GM21515 (cell line): ENCODE results near the gene MFSD12.

Source experiments
- ATAC-seq: cut with Tn5 transposase; IDR thresholded peaks from one replicate; pipeline ENCODE4 v1.9.1; 2021; ENCODE audit not compliant: unreplicated experiment

The MFSD12 gene

GRCh38 chr19:3556978-3557460 is 367 bp downstream of the MFSD12 start:
- no peak for ATAC-seq

DNA sequence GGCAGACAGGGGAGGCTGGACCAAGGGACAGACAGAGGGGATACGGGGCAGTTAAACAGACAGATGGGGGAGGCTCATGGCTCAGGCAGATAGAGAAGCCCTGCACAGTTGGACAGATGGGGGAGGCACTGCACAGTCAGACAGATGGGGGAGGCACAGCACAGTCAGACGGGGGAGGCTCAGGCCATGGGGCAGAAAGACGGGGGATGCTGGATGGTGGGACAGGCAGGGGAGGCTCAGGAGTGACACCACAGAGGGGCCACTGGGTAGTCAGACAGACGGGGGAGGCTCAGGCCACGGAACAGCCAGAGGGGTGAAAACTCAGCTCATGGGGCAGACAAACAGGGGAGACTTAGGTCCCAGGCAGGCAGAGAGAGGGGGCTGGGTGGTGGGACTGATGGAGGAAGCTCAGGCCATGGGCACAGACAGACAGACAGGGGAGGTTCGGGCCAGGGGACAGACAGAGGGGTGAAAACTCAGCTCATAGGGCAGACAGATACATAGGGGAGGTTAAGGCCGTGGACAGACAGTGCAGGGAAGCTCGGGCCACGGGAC is 886 bp downstream of the MFSD12 start:
- ATAC-seq, result peak; percentile 2

GRCh38 chr19:3555653-3556422 is 1.5 kb downstream of the MFSD12 start:
- ATAC-seq, result no peak

- no peak for ATAC-seq
These were observed 2.9 kb downstream of the MFSD12 start for GRCh38 chr19:3554254-3555083.

GRCh38 chr19:3551792-3552095 is 5.6 kb downstream of the MFSD12 start:
- no peak for ATAC-seq

DNA sequence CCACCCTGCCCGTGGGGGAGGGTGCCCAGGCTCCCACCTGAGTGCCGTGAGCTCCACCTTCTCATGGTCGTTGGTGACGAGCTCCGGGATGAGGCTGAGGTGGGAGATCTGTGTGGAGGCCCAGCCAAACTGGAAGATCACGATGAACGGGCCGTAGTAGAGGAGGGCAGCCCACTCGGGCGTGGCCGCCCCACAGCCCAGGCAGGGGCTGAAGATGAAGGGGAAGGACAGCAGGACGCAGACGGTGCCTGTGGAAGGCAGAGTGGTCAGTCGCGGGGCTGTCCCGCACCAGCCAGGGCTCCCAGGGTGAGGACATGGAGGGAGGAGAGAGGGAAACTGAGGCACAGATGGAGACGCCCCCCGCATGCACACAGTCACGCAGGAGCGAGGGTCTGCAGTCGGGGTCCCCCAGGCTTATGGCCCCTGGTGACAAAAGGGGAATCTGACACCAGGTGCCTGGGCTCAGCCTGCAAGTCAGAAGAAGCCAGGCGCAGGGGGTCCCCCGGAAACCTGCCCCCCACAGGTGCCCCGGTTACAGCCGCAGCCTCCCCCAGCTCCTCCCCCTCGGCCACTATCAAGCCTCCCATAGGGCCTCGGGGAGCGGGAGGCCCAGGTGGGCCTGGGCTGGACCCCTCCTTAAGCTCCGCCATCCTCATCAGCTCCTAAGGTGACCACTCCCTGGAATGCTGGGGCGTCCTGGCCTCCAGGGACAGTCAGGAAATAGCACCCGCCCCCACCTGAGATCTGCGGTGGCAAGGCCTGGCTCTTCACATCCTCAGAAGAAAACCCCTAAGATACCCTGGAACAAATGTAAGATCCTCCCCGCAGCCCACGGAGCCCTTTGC is 6.2 kb downstream of the MFSD12 start:
- ATAC-seq, result no peak

DNA sequence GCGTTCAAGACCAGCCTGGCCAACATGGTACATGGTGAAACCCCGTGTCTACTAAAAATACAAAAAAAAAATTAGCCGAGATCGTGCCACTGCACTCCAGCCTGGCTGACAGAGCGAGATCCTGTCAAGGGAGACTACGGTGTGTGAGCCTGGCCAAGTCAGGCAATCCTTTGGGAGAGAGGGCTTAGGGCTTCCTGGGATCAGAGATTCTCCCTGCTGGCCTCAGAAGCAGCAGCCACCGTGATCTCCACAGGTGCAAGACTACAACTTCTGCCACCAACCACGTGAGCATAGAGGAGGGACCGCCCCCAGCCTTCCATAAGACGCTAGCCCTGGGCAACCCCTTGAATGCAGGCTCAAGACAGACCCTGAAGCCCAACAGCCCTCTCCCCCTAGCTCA is 7.6 kb downstream of the MFSD12 start:
- ATAC-seq, result no peak

GRCh38 chr19:3548606-3549005 is 8.8 kb downstream of the MFSD12 start:
- no peak for ATAC-seq

DNA sequence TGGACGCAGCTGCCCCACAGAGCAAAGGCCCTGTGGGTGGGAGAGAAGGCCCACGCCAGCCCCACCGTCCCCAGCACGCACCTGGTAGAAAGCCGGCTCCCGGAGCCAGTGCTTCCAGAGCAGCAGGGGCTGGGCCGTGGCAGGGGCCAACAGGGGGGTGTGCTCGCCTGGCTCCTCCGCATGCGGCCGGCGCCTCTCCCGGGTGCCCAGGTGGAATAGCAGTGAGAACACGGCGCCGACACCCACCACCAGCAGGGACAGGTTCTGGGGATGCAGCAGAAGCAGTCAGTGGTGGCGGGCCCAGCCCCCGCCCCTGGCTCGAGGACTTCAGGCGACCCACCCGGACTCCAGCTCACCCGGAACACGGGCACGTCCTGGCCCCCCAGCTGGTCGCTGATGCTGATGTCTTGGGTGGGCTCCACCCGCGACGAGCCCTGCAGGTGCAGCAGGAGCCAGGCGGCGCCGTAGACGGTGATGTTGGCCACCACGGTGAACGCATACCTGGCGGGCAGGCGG is 9.6 kb downstream of the MFSD12 start:
- ATAC-seq, result no peak

DNA sequence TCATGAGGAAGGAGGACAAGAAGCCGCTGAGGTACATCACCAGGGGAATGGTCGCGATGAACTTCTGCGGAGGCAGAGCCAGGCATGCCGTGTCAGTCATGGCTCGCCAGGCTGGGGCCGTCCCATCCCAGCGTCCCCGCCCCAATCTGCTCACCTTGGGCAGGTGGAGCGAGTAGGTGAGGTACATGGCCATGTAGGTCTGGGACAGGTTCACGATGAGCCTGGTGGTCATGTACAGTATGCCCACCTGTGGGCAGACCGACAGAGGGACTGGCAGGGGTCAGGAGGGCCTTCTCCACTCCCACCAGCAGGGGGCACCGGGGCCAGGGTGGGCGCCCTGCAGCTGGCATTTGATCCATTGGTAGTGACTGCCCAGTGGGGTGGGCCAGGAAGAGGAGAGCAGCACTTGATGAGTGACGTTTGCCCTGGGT is 10.1 kb downstream of the MFSD12 start:
- no peak for ATAC-seq

DNA sequence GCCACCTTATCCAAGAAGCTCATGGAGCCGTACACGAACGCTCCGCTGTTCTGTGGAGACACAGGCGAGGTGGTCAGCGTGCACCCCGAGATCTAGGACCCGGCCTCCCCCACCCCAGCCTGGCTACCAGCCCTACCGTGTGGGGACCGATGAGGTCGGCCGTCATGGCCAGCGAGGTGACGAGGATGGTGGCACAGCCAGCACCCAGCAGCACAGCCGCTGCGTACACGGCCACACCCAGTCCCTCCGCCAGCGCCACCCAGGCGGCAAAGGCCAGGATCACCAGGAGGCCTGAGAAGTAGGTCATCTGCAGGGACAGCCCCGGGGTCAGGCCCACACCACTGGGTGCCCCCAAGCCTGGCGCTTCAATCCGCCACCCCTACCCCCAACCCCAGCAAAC is 11.3 kb downstream of the MFSD12 start:
- ATAC-seq, result no peak

- ATAC-seq, result no peak
These were observed 11.7 kb downstream of the MFSD12 start for GRCh38 chr19:3545669-3546034.

DNA sequence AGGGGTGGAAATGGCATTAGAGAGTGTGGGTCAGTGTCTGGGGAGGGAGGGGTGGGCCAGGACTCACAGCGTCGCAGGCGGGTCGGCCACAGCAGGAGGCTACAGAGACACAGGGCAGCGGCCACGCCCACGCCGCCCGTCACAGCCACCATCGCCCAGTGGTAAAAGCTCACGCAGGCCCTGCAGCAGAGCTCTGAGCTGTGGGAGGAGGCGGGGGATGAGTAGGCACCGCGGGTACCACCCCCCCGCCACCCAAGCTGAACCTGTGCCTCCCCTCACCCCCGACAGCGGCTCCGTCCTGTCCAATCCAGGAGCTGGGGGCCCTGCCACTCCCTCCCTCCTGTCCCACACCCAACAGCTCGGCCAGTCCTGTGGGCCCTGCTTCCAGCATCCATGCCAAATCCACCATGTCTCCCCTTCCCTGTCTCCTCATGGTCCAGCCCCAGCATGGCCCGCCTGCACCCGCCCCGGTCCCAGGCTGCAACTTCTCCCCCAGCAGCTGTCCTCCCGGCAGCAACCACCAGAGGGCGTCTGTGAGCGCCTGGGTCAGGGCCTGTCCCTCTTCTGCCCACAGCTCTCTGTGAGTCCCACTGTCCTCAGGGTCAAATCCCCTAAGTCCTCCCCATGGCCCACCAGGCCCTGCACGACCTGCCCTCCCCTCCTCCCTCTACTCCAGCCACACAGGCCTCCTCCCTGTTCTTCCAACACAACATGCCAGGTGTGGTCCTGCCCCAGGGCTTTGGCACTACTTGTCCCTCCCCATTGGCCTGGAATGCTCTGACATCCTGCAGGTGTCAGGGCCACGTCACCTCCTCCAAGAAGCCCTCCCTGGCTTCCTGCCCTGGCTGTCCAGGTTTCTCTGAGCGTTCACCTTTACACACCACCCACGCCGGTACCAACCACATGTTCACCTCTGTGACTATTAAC is 12.4 kb downstream of the MFSD12 start:
- ATAC-seq, result no peak

DNA sequence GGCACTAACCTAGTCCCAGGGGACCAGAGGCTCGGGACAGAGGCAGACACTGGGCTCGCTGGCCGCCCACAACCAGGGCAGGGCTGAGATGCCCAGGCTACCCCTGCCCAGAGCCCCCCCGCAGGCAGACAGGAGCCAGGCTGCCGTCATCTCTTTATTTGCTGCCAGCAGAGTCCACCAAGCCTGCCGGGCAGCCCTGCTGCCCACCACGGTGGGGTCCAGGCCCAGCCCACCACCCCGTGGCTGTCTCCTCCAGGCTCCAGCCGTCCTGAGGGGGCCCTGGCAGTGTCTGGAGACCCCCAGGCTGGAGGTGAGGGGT is 13.4 kb downstream of the MFSD12 start:
- ATAC-seq, result no peak

DNA sequence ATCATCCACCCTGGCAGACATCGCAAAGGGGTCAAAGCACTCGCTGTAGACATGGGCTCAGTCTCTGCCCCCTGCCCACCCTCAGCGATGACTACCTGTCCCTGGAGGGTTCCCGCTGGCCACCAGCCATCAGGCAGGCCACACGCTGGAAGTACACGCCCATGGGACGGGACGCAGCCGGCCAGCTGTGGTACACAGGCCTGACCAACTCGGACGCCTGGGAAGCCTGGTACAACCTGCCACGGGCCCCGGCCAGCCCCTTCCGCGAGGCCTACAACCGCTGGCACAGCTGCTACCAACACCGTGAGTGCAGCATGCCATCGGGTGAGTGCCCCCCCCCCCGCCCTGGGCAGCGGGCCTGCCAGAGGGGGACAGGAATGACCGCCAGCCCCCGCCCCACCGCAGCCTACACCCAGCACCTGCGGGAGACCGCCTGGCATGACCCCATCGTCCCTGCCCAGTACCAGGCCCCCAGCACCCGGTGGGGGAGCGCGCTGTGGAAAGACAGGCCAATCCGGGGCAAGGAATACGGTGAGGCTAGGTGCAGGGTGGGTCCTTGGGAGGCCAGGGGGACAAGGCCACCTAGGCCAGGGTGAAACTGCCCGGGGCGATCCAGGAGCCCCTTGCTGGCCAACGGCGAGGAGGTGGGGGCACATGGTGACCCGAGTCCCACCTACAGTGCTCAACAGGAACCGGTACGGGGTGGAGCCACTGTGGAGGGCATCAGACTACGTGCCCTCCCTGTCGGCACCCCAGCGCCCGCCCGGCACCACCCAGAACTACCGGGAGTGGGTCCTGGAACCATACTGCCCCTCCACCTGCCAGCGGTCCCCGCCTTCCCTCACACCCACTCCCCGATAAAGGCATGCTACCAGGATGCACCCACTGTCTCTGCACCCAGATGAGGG is 14.0 kb downstream of the MFSD12 start:
- no peak for ATAC-seq

DNA sequence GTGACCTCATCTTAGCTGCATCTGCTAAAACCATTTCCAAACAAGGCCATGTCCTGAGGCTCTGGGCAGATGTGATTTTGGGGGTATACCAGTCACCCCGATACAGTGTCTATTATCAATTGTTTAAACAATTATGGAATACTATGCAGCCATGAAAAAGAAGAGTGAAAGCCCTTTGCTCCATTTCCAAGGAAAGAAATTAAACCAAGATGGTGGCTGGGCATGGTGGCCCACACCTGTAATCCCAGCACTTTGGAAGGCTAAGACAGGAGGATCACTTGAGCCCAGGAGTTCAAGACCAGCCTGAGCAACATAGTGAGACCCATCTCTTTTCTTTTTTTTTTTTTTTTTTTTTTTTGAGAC is 17.6 kb downstream of the MFSD12 start:
- no peak for ATAC-seq

DNA sequence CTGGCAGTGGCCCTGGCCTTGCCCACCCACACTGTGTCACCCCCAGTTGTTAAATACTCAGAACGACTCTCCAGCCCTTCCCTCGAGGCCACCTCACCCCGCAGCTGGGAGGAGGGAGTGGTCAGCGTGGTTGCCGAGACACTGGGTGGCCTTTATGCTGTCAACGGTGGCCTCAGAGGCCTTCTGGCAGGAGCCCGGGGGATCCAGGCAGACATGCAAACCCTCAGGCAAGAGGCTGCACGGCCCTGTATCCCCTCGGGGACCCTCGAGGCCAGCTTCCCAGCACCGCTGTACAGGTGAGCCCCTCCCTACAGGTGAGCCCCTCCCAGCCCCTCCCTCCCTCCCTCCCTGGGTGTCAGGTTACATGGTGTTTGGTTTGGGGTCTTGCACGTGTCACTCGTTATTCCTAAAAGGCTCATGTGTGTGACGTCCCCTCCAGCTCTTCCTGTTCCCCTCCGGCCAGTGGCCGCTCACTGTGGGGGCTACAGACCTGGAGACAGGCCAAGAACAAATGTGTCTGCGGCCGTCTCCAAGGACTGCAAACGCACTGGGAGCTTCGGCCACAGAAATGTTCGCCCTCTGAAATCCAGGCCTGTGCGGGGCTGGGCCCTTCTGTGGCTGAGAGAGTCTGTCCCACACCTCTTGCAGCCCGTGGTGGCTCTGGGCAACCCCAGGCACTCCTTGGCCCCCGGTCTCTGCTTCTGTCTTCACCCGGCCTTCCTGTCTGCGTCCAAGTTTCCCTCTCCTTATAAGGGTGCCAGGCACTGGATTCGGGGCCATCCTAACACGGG is 18.2 kb downstream of the MFSD12 start, which contains the start of gene TEKTIP1:
TSS of gene TEKTIP1 (plus strand) at position 210 of the 791 bp plus-strand sequence. CDS start at position 214, 4 bp downstream.
- no peak for ATAC-seq

- no peak for ATAC-seq
These were observed 19.0 kb downstream of the MFSD12 start for GRCh38 chr19:3538258-3538929.
